GM12891 (cell line): ENCODE results near the gene CDK14.

Experiments
- POLR2A ChIP-seq: IDR thresholded peaks from 2 replicates; pipeline ENCODE4 v1.6.1; 2011; ENCODE audit warnings: low read depth, low read length, control low read depth
- POLR2AphosphoS5 ChIP-seq: IDR thresholded peaks from 2 replicates; pipeline ENCODE4 v1.6.1; 2011; ENCODE audit warnings: low read depth, low read length, control low read depth

GRCh38 chr7:90751595-90751994 lies 155.5 kb downstream of the CDK14 start:
- no peak for TF ChIP-seq POLR2AphosphoS5
- no peak for TF ChIP-seq POLR2A
